ENCODE data around the gene SAMD14.
A peak's percentile ranks its signal among the peaks of the same experiment; 100 is the strongest.

The SAMD14 gene

DNA sequence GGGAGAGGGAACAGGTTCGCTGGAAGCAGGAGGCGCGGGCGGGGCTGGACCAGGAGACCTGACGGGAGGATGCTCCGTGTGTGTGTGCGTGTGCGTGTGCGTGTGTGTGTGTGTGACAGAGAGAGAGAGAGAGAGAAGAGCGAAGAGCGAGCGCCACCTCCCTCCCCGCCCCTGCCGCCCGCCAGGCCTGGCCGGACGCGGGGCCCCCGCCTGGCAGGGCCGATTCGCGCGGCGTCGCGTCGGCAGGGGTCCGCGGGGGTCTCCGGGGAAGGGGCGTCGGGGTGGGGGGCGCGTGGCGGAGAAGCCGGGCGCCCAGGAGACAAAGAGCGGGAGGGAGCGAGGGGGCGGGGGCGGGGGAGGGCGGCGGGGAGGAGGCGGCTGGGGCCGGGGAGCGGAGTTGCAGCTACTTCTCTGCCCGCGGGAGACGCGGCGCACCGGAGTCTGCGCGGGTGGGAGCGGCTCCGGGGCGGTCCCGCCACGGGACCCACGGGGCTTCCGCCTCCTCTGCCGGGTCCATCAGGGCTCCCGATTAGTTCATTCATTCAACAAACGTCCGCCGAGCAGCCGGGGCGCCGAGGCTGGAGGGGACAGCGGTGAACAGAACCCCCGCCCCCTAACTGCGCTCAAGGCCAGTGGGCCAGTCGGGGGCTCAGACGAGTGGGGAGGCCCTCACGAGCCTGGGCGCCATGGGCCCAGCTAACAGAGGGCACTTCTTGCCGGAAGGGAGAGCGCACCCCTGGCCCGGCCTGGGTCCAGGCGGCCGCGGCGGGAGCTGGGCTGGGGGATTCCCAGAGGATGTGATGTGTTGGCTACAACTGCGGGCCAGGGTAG lies at the start of gene SAMD14:
TSS of gene SAMD14 (minus strand) at position 433 of the 831 bp plus-strand sequence. CDS start 5,201 bp downstream, outside the sequence.
- H3K4me3 ChIP-seq (ENCODE audit: low read depth, low read length) = peak within 1 kb of the TSS; percentile 65

DNA sequence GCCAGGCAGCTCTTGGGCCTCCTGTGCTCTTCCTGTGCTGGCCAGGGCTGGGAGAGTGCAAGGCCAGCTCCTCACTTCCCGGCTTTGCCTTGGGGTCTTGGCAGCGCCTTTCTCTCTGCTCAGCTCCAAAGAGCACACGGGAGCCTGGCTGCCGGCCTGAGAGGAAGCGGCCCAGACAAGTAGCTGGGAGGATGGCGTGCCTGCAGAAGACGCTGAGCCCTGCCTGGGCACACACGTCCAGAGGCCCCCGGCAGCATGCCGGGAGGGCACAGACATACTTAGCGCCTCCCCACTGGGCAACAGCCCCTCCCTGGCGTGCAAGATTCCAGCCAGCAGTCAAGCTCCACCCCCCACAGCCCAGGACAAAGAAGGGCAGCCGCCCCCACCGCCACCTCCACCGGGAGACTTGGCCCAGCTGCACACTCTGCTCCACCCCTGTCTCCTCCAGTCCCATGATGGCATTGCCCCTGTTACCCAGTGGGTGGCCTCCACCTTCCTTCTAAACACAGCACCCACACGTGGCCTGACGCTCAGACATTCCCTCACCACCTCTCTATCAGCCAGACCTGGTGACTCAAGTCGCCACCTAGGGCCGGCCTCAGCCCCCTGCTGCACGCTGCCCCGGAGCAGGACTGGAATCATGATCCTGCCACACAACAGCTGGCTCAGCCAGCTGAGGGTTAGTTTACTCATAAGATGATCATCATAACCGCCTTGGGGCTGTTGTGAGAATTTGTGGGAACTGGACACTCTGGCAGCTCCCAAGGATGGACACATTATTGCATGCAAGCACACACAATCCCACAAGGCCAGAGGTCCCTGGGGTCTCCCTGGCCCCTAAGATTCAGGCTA lies 48.2 kb upstream of the SAMD14 start:
- no peak overlapping the region for H3K4me3 ChIP-seq (ENCODE audit: low read depth, low read length)

DNA sequence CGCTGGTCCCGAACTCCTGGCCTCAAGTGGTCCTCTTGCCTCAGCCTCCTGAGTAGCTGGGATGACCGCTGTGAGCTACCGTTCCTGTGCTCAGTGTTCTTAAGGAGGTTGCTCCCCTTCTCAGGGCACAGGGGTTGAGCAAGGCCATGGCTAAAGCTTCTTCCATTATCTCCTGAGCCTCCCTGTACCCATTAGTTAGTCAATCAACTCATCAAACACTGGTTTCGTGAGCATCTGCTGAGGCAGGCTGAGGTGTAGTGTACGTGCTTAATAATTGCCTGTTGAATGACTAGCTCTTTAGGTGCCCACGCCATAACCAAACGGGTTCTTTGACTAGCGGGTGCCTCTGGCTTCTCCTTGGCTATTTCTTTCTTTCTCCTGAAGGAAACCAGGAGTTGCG lies 47.5 kb upstream of the SAMD14 start:
- no peak overlapping the region for H3K4me3 ChIP-seq (ENCODE audit: low read depth, low read length)

DNA sequence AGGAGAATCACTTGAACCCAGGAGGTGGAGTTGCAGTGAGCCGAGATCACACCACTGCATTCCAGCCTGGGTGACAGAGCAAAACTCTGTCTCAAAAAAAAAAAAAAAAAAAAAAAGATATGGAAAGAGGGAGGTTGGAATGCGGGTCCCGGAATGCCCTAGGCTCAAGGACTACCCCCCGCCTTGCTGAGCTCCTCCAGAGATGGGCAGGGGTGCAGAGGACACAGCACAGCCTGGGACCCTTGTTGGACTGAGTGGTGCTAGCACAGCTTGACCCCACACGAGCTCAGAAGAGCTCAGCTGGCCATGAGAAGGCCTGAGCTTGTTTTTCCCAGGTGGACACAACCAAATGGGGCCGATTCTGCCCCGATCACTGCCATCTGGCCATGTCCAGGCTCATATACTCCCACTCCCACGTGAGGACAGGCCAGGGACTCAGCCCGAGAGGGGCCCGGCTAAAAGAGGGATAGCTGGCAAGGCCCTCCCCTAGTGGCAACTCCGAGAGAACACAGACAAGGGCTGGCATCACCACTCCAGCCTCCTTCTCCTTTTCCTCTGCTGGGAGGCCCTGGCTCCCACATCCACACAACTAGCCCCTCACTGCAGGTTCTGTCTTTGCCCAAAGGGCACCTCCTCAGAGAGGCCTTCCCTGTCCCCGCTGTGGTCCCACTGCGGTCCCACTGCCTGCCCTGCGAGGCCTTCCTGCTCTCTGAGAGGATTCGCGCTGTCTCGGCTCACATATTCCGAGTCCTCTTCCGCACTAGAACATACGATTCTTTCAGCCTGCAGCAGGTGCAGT lies 46.8 kb upstream of the SAMD14 start:
- no peak overlapping the region for H3K4me3 ChIP-seq (ENCODE audit: low read depth, low read length)

DNA sequence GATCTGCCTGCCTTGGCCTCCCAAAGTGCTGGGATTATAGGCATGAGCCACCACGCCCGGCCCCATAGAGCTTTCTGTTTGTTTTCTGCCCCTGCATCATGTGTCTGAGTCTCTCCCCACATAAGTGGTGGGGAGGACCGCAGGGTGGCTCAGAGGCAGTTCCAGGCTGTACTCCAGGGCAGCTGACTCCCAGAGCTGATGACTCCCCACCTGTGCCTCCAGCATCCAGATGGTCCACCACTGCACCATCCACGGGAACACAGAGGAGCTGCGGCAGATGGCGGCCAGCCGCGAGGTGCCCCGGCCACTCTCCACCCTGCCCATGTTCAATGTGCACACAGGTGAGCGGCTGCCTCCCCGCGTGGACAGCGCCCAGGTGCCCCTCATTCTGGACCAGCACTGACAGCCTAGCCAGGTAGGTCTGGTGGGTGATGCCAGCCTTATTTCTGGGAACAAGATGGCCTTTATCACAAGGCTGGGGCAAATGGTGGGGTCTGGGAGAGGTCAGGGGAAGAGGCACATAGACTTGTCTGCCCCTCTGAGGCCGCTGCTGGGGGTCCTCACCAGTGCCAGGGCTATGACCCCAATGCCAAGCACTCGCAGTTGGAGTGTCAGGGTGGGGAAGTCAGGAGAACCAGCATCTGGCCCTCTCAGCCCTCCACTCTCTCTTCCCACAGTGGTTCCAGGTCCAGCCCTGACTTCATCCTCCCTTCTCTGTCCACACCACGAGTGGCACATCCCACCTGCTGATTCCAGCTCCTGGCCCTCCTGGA lies 45.3 kb upstream of the SAMD14 start:
- no peak overlapping the region for H3K4me3 ChIP-seq (ENCODE audit: low read depth, low read length)

DNA sequence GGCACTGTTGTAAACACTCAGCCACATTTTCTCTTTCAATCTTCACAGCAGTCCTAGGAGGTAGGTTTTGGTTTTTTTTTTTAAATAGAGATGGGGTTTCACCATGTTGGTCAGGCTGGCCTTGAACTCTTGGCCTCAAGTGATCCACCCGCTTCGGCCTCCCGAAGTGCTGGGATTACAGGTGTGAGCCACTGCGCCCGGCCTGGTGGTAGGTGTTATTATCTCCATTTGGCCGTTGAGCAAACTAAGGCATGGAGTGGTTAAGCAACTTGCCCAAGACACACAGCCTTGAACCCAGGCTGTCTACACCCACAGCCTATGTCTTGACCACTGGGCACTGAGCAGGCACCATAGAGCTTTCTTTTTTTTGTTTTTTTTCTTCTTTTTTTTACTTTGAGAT lies 44.5 kb upstream of the SAMD14 start:
- no peak overlapping the region for H3K4me3 ChIP-seq (ENCODE audit: low read depth, low read length)

DNA sequence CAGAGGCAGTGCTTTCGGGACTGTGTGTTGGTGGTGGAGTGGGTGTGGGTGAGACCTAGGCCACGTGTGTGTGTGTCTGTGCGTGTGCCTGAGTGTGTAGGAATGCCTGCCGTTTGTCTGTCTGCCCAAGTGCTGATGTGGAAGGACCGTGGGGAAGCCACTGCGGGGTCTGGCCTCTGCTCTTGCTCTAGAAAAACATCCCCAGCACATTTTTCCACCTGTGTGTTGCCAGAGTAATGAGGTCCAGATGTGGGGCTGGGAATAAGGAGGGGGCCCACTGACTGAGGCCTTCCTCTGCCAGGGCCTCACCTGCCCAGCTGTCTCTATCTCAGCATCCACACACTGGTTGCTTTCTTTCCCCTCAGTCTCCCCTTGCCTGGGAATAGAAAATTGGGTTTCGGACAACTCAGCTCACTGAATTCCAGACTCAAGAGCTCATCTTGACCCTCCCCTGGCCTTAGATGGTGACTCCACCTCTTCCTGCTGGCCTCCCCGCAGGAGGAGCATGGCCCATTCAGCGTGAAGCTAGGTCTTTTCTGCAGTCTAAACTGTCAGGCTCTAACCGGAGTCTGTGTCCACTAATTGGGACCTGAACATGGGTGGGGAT lies 43.5 kb upstream of the SAMD14 start:
- H3K4me3 ChIP-seq (ENCODE audit: low read depth, low read length) = no peak overlapping the region

DNA sequence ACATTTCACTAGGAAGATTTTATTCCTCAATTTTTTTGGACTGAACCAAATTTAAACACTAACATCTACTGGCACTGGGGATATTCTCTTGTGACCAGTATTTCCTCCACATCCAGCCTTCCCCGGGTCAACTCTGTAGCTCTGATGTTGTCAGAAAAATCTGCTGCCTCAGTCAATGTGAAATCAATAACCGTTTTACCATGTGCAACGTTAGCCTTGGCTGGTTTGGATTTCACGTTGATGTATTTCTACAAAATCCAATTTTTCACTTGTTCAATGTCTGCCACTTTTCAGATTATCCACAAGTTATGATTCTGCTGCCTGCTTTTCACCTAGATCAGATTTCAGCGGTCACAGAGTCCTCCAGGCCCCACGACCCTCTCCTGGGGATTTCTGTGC lies 43.0 kb upstream of the SAMD14 start:
- H3K4me3 ChIP-seq (ENCODE audit: low read depth, low read length) = no peak overlapping the region

DNA sequence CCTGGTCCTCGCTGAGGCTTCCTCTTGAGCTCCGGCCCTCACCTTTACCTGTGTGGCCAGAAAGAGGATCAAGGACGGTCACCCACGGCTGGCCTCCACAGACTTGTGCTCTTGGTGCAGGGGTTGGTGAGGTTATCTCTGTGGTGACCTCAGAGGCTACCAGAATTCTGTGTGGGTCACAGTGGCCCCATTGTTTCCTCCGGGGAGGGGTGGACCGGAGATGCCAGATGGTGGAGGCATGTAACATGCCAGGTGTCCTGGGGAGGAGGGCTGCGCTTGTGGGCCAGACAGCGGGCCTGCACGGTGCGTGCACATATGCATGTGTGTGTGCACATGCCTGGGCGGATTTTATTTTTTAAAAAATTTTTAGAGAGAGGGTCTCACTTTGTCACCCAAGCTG lies 42.2 kb upstream of the SAMD14 start:
- H3K4me3 ChIP-seq (ENCODE audit: low read depth, low read length) = no peak overlapping the region

DNA sequence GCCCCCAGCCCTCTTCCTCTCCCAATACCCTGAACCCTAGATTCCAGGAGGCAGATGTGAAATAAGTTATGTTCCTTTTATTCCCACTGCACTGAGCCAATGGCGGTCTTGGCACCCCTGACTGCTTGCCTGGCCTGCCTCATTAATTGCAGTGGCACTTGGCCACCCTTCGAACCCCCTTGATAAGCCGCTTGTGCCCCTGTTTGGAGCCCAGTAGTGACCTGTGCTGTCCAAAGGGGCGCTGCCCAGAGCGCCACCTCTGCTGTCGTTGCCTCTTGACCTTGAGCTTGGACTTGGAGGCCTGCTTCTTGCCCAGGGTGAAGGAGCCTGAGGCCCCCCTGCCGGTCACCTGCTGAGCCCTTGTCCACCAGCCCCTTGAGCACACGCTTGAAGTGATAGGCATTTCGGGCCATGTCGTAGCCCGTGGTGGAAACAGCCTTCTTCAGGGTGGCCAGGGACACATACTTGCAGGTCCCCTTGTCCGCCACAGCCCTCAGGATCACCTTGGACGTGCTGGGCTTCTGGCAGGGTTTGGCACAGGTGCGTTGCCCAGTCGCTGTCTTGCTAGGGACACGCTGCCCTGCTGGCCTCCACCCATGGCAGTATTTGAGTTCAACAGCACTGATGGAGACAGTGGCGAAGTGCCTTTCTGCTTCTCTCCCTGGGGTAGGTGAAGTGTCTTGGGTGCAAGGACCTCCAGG lies 41.6 kb upstream of the SAMD14 start:
- no peak overlapping the region for H3K4me3 ChIP-seq (ENCODE audit: low read depth, low read length)

DNA sequence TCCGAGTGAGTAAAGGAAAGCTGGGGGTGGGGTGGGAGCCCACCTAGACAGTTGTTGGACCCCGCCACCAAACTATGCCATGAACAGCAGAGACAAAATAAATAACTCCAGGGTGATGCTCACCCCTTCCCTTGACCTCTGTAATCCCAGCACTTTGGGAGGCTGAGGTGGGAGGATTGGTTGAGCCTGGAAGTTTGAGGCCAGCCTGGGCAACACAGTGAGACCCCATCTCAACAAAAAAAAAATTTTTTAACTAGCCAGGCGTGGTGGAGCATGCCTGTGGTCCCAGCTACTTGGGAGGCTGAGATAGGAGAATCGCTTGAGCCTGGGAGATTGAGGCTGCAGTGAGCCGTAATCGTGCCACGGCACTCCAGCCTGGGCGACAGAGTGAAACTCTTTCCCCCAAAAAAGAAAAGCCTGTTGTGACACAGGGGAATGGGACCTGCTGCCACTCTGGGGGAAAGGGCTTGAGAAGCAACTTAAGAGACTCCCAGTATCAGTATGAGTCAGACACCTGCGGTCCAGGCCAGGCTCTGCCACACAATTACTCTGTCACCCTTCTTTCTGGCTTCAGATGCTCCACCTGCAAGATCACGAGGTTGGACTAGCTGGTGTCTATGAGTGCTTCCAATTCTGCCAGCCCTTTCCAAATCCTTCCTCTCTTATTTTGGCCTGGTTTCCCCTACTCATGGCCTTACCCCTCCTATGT lies 40.9 kb upstream of the SAMD14 start:
- no peak overlapping the region for H3K4me3 ChIP-seq (ENCODE audit: low read depth, low read length)

DNA sequence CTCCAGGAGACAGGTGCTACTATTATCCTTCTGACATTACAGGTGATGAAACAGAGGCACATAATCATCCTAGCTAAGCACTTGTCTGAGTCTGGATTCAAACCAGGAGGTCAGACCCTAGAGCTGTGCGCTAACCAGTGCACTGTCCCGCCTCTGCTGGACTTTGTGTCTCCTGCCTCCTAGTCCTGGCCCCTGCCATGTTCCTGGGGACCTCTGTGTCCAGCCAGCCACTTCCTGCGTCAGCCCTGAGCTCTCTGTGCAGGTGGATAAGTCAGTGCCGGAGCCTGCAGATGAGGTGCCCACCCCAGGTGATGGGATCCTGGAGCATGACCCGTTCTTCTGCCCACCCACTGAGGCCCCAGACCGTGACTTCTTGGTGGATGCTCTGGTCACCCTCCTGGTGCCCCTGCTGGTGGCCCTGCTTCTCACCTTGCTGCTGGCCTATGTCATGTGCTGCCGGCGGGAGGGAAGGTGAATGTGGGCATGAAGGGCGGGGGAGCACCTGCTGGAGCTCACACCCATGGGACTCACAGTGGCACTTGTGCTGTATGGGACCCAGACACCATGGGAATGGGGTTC lies 40.0 kb upstream of the SAMD14 start:
- H3K4me3 ChIP-seq (ENCODE audit: low read depth, low read length) = no peak overlapping the region

DNA sequence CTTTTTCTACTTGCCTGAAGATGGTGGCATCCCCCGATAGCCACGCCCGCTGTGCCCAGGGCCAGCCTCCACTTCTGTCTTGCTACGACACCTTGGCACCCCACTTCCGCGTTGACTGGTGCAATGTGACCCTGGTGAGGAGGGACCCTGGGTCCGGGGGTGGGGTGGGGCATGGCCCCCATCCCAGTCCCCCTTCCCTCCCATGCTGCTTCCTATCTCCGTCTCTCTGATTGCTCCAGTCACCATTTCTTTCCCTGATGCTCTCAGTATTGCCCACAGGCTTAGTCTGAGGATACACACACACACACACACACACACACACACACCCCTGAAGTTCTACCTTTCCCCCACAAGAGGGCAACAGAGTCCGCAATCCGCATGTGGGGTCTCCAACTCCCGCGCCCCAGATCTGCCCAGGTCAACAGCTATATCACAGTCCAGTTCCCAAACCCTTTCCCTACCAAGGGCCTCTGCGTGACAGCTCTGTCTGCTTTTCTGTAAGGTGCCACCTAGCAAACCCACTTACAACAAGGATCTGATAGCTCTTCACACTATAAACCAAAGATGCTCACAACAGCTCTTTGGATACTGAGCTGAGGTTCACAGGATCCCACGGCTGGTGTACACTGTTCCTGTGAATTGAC lies 39.3 kb upstream of the SAMD14 start:
- no peak overlapping the region for H3K4me3 ChIP-seq (ENCODE audit: low read depth, low read length)

DNA sequence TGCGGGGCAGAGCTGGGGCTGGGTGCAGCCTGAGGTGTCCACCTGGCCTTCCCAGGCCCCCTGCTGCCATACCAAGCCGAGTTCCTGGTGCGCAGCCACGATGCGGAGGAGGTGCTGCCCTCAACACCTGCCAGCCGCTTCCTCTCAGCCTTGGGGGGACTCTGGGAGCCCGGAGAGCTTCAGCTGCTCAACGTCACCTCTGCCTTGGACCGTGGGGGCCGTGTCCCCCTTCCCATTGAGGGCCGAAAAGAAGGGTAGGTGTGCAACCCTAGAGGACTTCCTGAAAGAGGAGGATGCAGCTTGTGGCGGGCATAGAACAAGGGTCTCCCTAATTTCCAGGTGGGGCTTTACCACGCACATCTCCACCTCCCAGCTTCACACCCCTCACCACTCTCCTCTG lies 38.4 kb upstream of the SAMD14 start:
- H3K4me3 ChIP-seq (ENCODE audit: low read depth, low read length) = no peak overlapping the region

DNA sequence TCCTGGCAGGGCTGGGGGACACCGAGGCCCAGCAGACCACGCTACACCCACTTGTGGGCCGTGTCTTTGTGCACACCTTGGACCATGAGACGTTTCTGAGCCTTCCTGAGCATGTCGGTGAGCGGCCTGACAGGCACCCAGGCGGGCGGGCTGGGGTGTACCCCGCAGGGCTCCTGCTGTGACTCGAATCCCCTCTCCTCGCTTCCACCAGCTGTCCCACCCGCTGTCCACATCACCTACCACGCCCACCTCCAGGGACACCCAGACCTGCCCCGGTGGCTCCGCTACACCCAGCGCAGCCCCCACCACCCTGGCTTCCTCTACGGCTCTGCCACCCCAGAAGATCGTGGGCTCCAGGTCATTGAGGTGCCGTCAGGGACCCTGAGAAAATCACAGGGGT lies 37.4 kb upstream of the SAMD14 start:
- H3K4me3 ChIP-seq (ENCODE audit: low read depth, low read length) = no peak overlapping the region

DNA sequence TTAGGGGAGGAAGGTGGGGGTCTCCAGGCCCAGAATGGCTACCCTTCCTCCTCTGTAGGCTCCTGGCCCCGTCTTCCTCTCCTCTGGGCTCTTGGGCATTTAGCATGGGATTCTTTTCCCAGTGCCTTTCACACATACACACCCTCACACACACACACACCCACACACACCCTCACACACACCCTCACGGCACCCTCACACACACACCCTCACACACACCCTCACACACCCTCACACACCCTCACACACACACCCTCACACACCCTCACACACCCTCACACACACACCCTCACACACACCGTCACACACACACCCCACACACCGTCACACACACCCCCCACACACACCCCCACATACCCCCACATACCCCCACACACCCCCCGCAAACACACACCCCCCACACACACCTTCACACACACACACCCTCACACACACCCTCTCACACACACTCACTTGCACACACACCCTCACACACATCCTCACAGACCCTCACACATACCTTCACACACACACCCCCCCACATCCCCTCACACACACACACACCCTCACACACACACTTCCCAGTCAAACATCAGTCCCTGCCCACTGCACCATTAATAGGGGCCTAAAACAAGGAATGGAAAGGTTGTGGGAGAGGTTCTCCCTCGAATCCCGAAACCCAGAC lies 36.7 kb upstream of the SAMD14 start:
- H3K4me3 ChIP-seq (ENCODE audit: low read depth, low read length) = no peak overlapping the region

DNA sequence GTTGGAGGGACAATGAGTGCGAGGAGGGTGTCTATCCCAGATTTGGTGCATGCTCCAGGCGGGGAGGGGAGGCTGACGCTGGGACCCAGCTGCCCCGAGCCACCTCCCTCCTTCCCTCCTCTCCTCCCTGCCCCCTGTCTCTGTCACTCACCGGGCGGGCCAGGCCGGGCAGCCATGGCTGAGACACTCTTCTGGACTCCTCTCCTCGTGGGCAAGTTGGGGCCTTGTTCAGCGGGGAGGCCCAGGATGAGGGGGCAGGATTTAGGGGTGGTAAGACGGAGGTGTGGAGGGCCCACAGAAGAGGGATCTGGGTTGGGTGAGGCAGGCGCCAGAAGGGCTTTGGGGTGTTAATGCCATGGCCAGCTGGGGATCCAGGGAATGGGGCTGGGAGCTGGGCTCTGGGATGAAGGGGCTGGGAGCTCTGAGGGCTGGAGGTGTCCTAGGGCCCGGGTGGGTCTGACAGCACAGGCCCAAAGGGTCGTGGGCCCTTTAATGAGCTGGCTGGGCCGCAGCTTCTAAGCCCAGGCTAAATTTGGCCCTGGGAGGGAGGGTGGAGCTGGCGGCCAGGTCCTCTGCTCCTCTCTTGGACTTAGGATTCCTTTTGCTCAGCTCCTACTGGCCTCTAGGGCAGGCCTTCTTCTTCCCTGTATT lies 36.0 kb upstream of the SAMD14 start, which contains the start of gene SGCA:
TSS of gene SGCA (plus strand) at position 139 of the 651 bp plus-strand sequence. CDS start at position 175, 36 bp downstream.
- H3K4me3 ChIP-seq (ENCODE audit: low read depth, low read length) = no peak within 1 kb of the TSS
